ENCODE results near the gene ATP5ME. TPM values are rescaled to one million over a fixed set of nuclear protein-coding genes. Genes with fewer than 3 reads are reported as not detected.
A peak's percentile ranks its signal among the peaks of the same experiment; 100 is the strongest.

ATP5ME gene
- polyA plus RNA-seq, 3 donors = 163 to 397 (median 367) TPM

DNA sequence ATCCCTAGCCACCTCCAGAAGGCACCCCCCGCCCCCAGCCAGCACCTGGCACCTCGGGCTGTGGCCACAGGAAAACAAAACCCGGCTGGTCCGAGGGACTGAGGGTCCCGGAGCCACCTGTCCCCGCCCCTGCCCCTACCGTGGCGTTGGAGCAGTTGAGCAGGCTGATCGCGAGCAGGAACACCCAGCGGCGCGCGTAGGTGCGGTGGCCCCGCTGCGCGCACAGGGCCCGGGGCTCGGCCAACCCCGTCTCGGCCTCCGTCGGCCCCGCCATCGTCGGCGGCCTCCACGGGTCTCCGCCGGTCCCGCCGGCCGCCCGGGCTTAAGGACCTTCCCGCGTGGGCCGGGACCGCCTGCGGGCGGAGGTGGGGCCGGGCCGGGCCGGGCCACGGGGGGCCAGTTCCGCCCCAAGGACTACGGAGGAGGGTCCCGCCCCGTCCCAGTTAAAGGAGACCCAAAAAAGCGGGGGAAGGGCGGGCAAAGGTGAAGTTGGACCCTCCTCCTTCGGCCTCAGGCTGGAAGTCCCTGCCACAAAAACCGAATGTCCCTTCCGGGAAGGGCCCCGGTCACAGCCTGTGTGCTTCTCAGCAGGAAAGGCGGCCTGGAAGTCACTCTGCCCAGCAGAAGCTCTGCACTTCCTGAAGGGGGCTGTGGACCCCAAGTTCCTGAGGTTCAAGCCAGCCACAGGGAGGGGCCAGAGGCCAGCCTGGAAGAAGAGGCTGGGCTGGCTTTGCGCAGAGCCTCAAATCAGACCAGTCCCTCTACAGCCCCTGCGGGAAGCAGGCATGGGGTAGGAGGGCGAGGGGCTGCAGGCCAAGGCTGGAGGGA lies 15.0 kb upstream of the ATP5ME start, which contains the start of gene SLC49A3:
TSS of gene SLC49A3 (minus strand) at position 298 of the 828 bp plus-strand sequence. CDS start at position 274, 24 bp downstream.
- H3K79me2 ChIP-seq (ENCODE audit: insufficient read depth, low read length) = peaks cover 35% of the 10 kb centered on the region
- H3K9me3 ChIP-seq (replicated peaks in 1 of 2; ENCODE audit: control insufficient read depth in 1 of 2, insufficient read depth in 1 of 2, low read length in 2 of 2) = no peaks in the 10 kb centered on the region
- peaks cover 44 to 45% of the 10 kb centered on the region in 2 donors for H3K4me1 ChIP-seq (ENCODE audit: control insufficient read depth in 1 of 2, insufficient read depth in 2 of 2, low read length in 2 of 2)
- H3K27me3 ChIP-seq (ENCODE audit: control insufficient read depth in 2 of 2, insufficient read depth in 2 of 2, low read length in 2 of 2) = no peaks in the 10 kb centered on the region
- H3K36me3 ChIP-seq (replicated peaks in 1 of 2; ENCODE audit: control insufficient read depth in 1 of 2, insufficient read depth in 2 of 2, low read length in 2 of 2) = peaks cover 4 to 18% of the 10 kb centered on the region in 2 donors
- TF ChIP-seq, protein P1, sequence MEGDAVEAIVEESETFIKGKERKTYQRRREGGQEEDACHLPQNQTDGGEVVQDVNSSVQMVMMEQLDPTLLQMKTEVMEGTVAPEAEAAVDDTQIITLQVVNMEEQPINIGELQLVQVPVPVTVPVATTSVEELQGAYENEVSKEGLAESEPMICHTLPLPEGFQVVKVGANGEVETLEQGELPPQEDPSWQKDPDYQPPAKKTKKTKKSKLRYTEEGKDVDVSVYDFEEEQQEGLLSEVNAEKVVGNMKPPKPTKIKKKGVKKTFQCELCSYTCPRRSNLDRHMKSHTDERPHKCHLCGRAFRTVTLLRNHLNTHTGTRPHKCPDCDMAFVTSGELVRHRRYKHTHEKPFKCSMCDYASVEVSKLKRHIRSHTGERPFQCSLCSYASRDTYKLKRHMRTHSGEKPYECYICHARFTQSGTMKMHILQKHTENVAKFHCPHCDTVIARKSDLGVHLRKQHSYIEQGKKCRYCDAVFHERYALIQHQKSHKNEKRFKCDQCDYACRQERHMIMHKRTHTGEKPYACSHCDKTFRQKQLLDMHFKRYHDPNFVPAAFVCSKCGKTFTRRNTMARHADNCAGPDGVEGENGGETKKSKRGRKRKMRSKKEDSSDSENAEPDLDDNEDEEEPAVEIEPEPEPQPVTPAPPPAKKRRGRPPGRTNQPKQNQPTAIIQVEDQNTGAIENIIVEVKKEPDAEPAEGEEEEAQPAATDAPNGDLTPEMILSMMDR (IDR thresholded peaks at IDR 0.05) = no peak
- Mint-ChIP-seq H3K4me3 (peak within 1 kb of the TSS; percentile 80 to 93), H3K27ac (peak within 1 kb of the TSS; percentile 98 to 100 (median 100)), H3K36me3 (peaks cover 12 to 15% of the 10 kb centered on the region in 2 donors), H3K4me1 (peaks cover 38% of the 10 kb centered on the region), H3K27me3 (ENCODE audit: low read depth in 3 of 3) (peaks cover 4 to 12% (median 7%) of the 10 kb centered on the region in 3 donors), H3K9me3 (peaks cover 0 to 3% (median 0%) of the 10 kb centered on the region in 7 donors)
- intact Hi-C loops (cut with micrococcal nuclease) = loop anchor here in 1 of 2 donors (2.0 to 10.0 kb wide), 3 partner anchors 16 to 893 kb away; partner anchors contain the start of genes PCGF3 and ZNF141
- peak in 1 of 3 donors; percentile 30 for DNase-seq
- H3K9ac ChIP-seq (ENCODE audit: insufficient read depth, low read length, poor library complexity, severe bottlenecking) = peak within 1 kb of the TSS; percentile 87
- WGBS (ENCODE audit: insufficient coverage) = 4% methylated on average over 59 of the region's 59 CpGs
- H3K27ac ChIP-seq (ENCODE audit: low read depth in 1 of 2, low read length in 2 of 2) = peak within 1 kb of the TSS; percentile 99
- peak within 1 kb of the TSS; percentile 97 for H2AFZ ChIP-seq (ENCODE audit: insufficient read depth, low read depth, low read length, poor library complexity, severe bottlenecking)
- H3K4me3 ChIP-seq (replicated peaks in 1 of 3; ENCODE audit: low read depth in 2 of 3, low read length in 3 of 3) = peak within 1 kb of the TSS; percentile 54 to 82 (median 73)
- H3K4me2 ChIP-seq (replicated peaks; ENCODE audit: extremely low read depth, low read length, poor library complexity, severe bottlenecking) = peak within 1 kb of the TSS; percentile 86
- peaks cover 18% of the 10 kb centered on the region for H4K20me1 ChIP-seq (ENCODE audit: insufficient read depth, low read length)
